Measurements from ENCODE around the gene SPCS1. TPM values are rescaled to one million over a fixed set of nuclear protein-coding genes. Genes with fewer than 3 reads are reported as not detected.
"Not testable (repeated sequence)": the region's sequence is repeated elsewhere in the genome, so short reads cannot be mapped to it uniquely, and the experiment has no call there.

The SPCS1 gene
- total RNA-seq, 1 experiment from 2014 or later = 184 TPM

DNA sequence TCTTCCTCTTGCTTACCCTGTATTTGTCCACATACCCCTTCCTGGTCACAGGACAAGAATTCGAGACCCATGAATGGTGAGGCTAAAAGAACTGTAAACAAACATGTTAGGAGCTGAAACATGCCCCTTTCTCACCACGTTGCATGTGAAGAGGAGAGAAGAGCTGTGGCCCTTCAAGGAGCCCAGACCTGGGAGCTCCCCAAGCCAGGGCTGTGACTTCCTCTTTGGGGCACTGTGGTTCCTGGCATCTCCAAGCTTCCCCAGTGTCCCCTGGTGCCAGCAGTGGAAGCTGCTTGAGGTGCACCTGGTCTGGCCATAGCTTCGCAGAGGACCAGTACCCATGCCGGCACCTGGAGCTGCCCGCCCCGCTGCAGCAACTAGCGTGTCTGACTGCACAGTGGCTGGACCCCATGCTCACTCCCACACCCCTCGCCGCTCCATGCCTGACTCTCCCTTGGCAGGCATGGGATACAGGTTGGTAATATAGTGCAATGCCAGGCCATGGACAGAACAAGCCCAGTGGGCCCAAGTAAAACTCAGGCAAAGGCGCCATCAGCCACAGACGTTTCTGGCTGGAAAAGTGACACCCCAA, 9.9 kb downstream of the SPCS1 start:
- Histone ChIP-seq H3K4me1 (ENCODE audit: low read length) (peaks cover 1% of the 10 kb centered on the region), H3K9ac (ENCODE audit: low read length) (no peak overlapping the region), H3K27me3 (ENCODE audit: low read length) (no peaks in the 10 kb centered on the region), H4K20me1 (ENCODE audit: insufficient read depth, low read depth, low read length) (no peaks in the 10 kb centered on the region), H3K9me3 (ENCODE audit: low read length) (peaks cover 1% of the 10 kb centered on the region), H3K36me3 (ENCODE audit: insufficient read depth, low read length) (peaks cover 11% of the 10 kb centered on the region), H3K27ac (ENCODE audit: low read length) (no peak overlapping the region), H3K79me2 (ENCODE audit: low read length) (no peaks in the 10 kb centered on the region), H3K4me3 (ENCODE audit: low read length) (no peak overlapping the region), H3K9me2 (replicated peaks; ENCODE audit: insufficient read depth, low read length) (no peaks in the 10 kb centered on the region), H3K4me2 (ENCODE audit: low read depth, low read length, poor library complexity, severe bottlenecking) (no peak overlapping the region), H2AFZ (ENCODE audit: low read length) (no peak overlapping the region)
- DNase-seq = no peak

DNA sequence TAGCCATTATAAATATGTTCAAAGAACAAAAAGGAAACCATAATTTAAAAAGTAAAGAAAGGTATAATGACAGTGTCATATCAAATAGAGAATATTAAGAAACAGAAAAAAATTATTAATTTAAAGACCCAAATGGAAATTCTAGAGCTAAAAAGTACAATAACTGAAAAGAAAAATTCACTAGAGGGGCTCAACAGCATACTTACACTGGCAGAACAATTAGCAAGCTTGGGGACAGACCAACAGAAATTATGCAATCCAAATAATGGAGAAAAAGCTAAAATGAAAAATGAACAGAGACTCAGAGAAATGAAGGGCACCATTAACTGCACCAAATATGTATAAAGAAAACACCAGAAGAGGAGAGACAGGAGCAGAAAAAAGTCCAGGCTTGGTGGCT, 13.7 kb downstream of the SPCS1 start:
- H2AFZ ChIP-seq (ENCODE audit: low read length) = no peak overlapping the region
- H3K9me3 ChIP-seq (ENCODE audit: low read length) = peaks cover 3% of the 10 kb centered on the region

DNA sequence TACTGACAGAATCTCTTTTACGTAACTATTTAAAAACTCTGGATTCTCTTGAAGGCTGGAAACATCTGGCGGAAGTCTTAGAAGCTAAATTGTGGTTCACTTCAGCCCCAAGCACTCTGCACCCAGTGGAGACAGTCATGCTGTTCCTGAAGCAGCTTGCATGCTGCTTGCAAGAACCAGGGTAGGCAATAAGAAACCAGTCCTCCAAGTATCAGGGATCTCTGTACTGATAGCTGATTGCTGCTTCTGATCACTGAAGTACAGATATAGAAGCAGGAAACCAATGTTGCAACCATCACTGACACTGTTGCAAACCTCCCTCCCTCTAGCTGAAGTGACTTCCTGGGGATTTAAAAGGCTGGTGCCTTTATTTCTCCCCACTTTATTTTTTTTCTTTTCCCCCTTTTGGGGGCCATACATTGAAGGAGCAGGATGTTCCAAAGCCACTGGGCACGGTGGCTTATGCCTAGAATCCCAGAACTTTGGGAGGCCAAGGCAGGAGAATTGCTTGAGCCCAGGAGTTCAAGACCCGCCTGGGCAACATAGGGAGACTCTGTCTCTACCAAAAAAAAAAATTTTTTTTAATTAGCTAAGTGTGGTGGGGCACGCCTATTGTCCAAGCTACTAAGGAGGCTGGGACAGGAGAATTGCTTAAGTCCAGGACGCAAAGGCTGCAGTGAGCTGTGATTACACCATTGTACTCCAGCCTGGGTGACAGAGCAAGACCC, 15.3 kb downstream of the SPCS1 start:
- no peaks in the 10 kb centered on the region for H4K20me1 ChIP-seq (ENCODE audit: insufficient read depth, low read depth, low read length)
- H3K27me3 ChIP-seq (ENCODE audit: low read length) = no peaks in the 10 kb centered on the region
- H3K9me3 ChIP-seq (ENCODE audit: low read length) = peaks cover 3% of the 10 kb centered on the region
- H3K4me3 ChIP-seq (ENCODE audit: low read length) = no peak overlapping the region
- DNase-seq = no peak
- H3K27ac ChIP-seq (ENCODE audit: low read length) = no peak overlapping the region
- peaks cover 16% of the 10 kb centered on the region for H3K36me3 ChIP-seq (ENCODE audit: insufficient read depth, low read length)
- H3K79me2 ChIP-seq (ENCODE audit: low read length) = no peaks in the 10 kb centered on the region
- no peak overlapping the region for H3K9ac ChIP-seq (ENCODE audit: low read length)
- no peak overlapping the region for H2AFZ ChIP-seq (ENCODE audit: low read length)
- H3K9me2 ChIP-seq (replicated peaks; ENCODE audit: insufficient read depth, low read length) = no peaks in the 10 kb centered on the region
- H3K4me2 ChIP-seq (ENCODE audit: low read depth, low read length, poor library complexity, severe bottlenecking) = no peak overlapping the region
- H3K4me1 ChIP-seq (ENCODE audit: low read length) = no peaks in the 10 kb centered on the region

More for the DNA sequence above, 13.7 kb downstream of the SPCS1 start:
- H3K36me3 ChIP-seq (ENCODE audit: insufficient read depth, low read length) = peaks cover 16% of the 10 kb centered on the region
- H4K20me1 ChIP-seq (ENCODE audit: insufficient read depth, low read depth, low read length) = no peaks in the 10 kb centered on the region
- H3K4me1 ChIP-seq (ENCODE audit: low read length) = no peaks in the 10 kb centered on the region
- H3K4me2 ChIP-seq (ENCODE audit: low read depth, low read length, poor library complexity, severe bottlenecking) = no peak overlapping the region
- no peak overlapping the region for H3K27ac ChIP-seq (ENCODE audit: low read length)
- no peak overlapping the region for H3K4me3 ChIP-seq (ENCODE audit: low read length)
- peak; percentile 48 for DNase-seq
- H3K9me2 ChIP-seq (replicated peaks; ENCODE audit: insufficient read depth, low read length) = no peaks in the 10 kb centered on the region
- no peaks in the 10 kb centered on the region for H3K79me2 ChIP-seq (ENCODE audit: low read length)
- no peak overlapping the region for H3K9ac ChIP-seq (ENCODE audit: low read length)
- H3K27me3 ChIP-seq (ENCODE audit: low read length) = no peaks in the 10 kb centered on the region

DNA sequence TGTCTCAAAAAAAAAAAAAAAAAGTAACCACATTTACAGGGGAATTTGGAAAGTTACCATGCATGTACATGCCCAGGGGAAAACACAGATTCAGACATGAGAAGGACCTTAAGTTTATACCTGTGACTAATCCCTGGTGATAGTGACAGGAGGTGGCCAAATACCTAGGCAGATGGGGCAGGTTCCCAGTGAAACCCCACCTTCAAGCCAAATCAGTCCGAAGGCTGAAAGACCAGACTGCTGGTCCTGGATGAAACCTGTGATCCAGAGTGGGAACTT, 15.8 kb downstream of the SPCS1 start:
- Histone ChIP-seq H3K4me3 (ENCODE audit: low read length) (no peak overlapping the region), H3K36me3 (ENCODE audit: insufficient read depth, low read length) (peaks cover 16% of the 10 kb centered on the region), H3K9me3 (ENCODE audit: low read length) (peaks cover 3% of the 10 kb centered on the region), H4K20me1 (ENCODE audit: insufficient read depth, low read depth, low read length) (no peaks in the 10 kb centered on the region), H3K9me2 (replicated peaks; ENCODE audit: insufficient read depth, low read length) (no peaks in the 10 kb centered on the region), H3K4me1 (ENCODE audit: low read length) (no peaks in the 10 kb centered on the region), H2AFZ (ENCODE audit: low read length) (no peak overlapping the region), H3K27ac (ENCODE audit: low read length) (no peak overlapping the region), H3K9ac (ENCODE audit: low read length) (no peak overlapping the region), H3K4me2 (ENCODE audit: low read depth, low read length, poor library complexity, severe bottlenecking) (no peak overlapping the region), H3K79me2 (ENCODE audit: low read length) (no peaks in the 10 kb centered on the region), H3K27me3 (ENCODE audit: low read length) (no peaks in the 10 kb centered on the region)
- DNase-seq = no peak

DNA sequence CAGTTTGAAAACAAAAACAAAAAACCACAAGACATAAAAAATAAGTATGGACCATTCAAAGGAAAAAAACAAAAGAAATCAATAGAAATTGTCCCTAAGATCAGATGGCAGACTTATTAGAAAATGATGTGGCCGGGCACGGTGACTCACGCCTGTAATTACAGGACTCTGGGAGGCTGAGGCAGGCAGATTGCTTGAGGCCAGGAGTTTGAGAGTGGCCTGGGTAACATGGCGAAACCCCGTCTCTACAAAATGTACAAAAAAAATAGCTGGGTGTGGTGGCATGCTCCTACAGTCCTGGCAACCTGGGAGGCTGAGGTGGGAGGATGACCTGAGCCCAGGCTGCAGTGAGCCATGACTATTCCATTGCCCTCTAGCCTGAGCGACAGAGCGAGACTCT, 16.6 kb downstream of the SPCS1 start:
- Histone ChIP-seq H3K27me3 (ENCODE audit: low read length) (no peaks in the 10 kb centered on the region), H4K20me1 (ENCODE audit: insufficient read depth, low read depth, low read length) (no peaks in the 10 kb centered on the region), H2AFZ (ENCODE audit: low read length) (no peak overlapping the region), H3K9ac (ENCODE audit: low read length) (no peak overlapping the region), H3K4me3 (ENCODE audit: low read length) (no peak overlapping the region), H3K4me1 (ENCODE audit: low read length) (no peaks in the 10 kb centered on the region), H3K9me3 (ENCODE audit: low read length) (peaks cover 3% of the 10 kb centered on the region), H3K9me2 (replicated peaks; ENCODE audit: insufficient read depth, low read length) (no peaks in the 10 kb centered on the region), H3K79me2 (ENCODE audit: low read length) (no peaks in the 10 kb centered on the region), H3K36me3 (ENCODE audit: insufficient read depth, low read length) (peaks cover 16% of the 10 kb centered on the region), H3K27ac (ENCODE audit: low read length) (no peak overlapping the region), H3K4me2 (ENCODE audit: low read depth, low read length, poor library complexity, severe bottlenecking) (no peak overlapping the region)
- no peak for DNase-seq

DNA sequence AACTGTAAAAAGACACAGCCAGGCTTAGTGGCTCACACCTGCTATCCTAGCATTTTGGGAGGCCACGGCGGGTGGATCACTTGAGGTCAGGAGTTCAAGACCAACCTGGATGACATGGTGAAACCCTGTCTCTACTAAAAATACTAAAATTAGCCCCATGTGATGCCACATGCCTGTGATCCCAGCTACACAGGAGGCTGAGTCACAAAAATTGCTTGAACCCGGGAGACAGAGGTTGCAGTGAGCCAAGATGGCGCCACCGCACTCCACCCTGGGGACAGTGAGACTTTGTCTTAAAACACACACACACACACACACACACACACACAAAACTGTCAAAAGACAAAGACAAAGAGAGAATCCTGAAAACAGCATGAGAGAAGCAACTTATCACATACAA, 18.0 kb downstream of the SPCS1 start:
- peaks cover 21% of the 10 kb centered on the region for H3K36me3 ChIP-seq (ENCODE audit: insufficient read depth, low read length)
- no peak overlapping the region for H3K27ac ChIP-seq (ENCODE audit: low read length)
- H3K79me2 ChIP-seq (ENCODE audit: low read length) = no peaks in the 10 kb centered on the region
- no peaks in the 10 kb centered on the region for H3K27me3 ChIP-seq (ENCODE audit: low read length)
- DNase-seq = no peak
- H3K9me3 ChIP-seq (ENCODE audit: low read length) = peaks cover 6% of the 10 kb centered on the region
- no peak overlapping the region for H3K4me2 ChIP-seq (ENCODE audit: low read depth, low read length, poor library complexity, severe bottlenecking)
- H3K4me1 ChIP-seq (ENCODE audit: low read length) = no peaks in the 10 kb centered on the region
- no peak overlapping the region for H3K4me3 ChIP-seq (ENCODE audit: low read length)
- H4K20me1 ChIP-seq (ENCODE audit: insufficient read depth, low read depth, low read length) = no peaks in the 10 kb centered on the region
- H3K9ac ChIP-seq (ENCODE audit: low read length) = no peak overlapping the region
- no peaks in the 10 kb centered on the region for H3K9me2 ChIP-seq (replicated peaks; ENCODE audit: insufficient read depth, low read length)
- H2AFZ ChIP-seq (ENCODE audit: low read length) = no peak overlapping the region

DNA sequence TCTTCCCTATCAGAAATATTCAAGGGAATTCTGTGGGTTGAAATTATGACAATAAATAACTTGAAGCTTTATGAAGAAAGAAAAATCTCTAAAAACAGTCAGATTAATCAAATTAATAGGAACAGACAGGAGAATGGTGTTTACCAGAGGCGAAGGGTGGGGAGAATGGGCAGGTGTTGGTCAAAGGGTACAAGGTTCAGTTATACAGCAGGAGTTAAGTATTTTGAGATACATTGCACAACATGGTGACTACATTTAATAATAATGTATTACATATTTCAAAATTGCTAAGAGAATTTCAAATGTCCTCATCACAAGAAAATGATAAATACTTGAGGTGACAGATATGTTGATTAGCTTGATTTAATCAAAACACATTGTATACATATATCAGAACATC, 18.6 kb downstream of the SPCS1 start:
- no peaks in the 10 kb centered on the region for H4K20me1 ChIP-seq (ENCODE audit: insufficient read depth, low read depth, low read length)
- H3K9me3 ChIP-seq (ENCODE audit: low read length) = peaks cover 6% of the 10 kb centered on the region
- H3K27ac ChIP-seq (ENCODE audit: low read length) = no peak overlapping the region
- no peaks in the 10 kb centered on the region for H3K27me3 ChIP-seq (ENCODE audit: low read length)
- no peak overlapping the region for H3K4me2 ChIP-seq (ENCODE audit: low read depth, low read length, poor library complexity, severe bottlenecking)
- DNase-seq = no peak
- no peaks in the 10 kb centered on the region for H3K9me2 ChIP-seq (replicated peaks; ENCODE audit: insufficient read depth, low read length)
- H3K4me1 ChIP-seq (ENCODE audit: low read length) = no peaks in the 10 kb centered on the region
- no peaks in the 10 kb centered on the region for H3K79me2 ChIP-seq (ENCODE audit: low read length)
- H3K4me3 ChIP-seq (ENCODE audit: low read length) = no peak overlapping the region
- H2AFZ ChIP-seq (ENCODE audit: low read length) = no peak overlapping the region
- H3K9ac ChIP-seq (ENCODE audit: low read length) = no peak overlapping the region
- peaks cover 21% of the 10 kb centered on the region for H3K36me3 ChIP-seq (ENCODE audit: insufficient read depth, low read length)

DNA sequence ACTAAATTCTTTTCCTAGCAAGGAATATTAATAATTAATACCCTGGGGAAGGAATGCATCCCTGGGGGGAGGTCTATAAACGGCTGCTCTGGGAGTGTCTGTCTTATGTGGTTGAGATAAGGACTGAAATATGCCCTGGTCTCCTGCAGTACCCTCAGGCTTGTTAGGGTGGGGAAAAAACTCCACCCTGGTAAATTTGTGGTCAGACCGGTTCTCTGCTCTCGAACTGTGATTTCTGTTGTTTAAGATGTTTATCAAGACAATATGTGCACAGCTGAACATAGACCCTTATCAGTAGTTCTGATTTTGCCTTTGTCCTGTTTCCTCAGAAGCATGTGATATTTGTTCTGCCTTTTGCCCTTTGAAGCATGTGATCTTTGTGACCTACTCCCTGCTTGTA, 22.8 kb downstream of the SPCS1 start:
- H3K79me2 ChIP-seq (ENCODE audit: low read length); H2AFZ ChIP-seq (ENCODE audit: low read length); H3K4me1 ChIP-seq (ENCODE audit: low read length); H4K20me1 ChIP-seq (ENCODE audit: insufficient read depth, low read depth, low read length); H3K4me2 ChIP-seq (ENCODE audit: low read depth, low read length, poor library complexity, severe bottlenecking); H3K9me2 ChIP-seq (replicated peaks; ENCODE audit: insufficient read depth, low read length); H3K4me3 ChIP-seq (ENCODE audit: low read length); DNase-seq; H3K27ac ChIP-seq (ENCODE audit: low read length); H3K9ac ChIP-seq (ENCODE audit: low read length); H3K27me3 ChIP-seq (ENCODE audit: low read length): not testable (repeated sequence)
- Histone ChIP-seq H3K36me3 (ENCODE audit: insufficient read depth, low read length) (peaks cover 43% of the 10 kb centered on the region), H3K9me3 (ENCODE audit: low read length) (peaks cover 12% of the 10 kb centered on the region)

Measured in Karpas-422 (cell line).